HepG2 (cell line): ENCODE results near the gene MAGIX. TPM values are rescaled to one million over a fixed set of nuclear protein-coding genes. Genes with fewer than 3 reads are reported as not detected.
A peak's percentile ranks its signal among the peaks of the same experiment; 100 is the strongest.

Experiments used
- GTF2F1 ChIP-seq: fragments of 150-350 bp; IDR thresholded peaks from 2 replicates; pipeline ENCODE4 v1.6.1; 2014; ENCODE audit warnings: low read length
- MAFG ChIP-seq: sonication (generic); formaldehyde crosslinking; IDR thresholded peaks from 2 replicates; pipeline ENCODE4 v1.5.1; 2020; ENCODE audit warnings: mild to moderate bottlenecking, missing genetic modification reagents
- MXI1 ChIP-seq: IDR thresholded peaks from 3 replicates; pipeline ENCODE4 v1.6.1; 2012; ENCODE audit warnings: low read depth, low read length, inconsistent platforms, borderline replicate concordance
- ZNF121 ChIP-seq: sonication (generic); formaldehyde crosslinking; IDR thresholded peaks from 2 replicates; pipeline ENCODE4 v1.5.0; 2020; ENCODE audit warnings: mild to moderate bottlenecking, missing genetic modification reagents
- ZNF207 ChIP-seq: fragments of 450-650 bp; IDR thresholded peaks from 2 replicates; pipeline ENCODE4 v1.6.1; 2016; ENCODE audit warnings: antibody characterized with exemption, borderline replicate concordance
- ZNF274 ChIP-seq: sonication (generic); formaldehyde crosslinking; IDR thresholded peaks from 2 replicates; pipeline ENCODE4 v1.5.1; 2020; ENCODE audit warnings: mild to moderate bottlenecking, missing genetic modification reagents
- ZNF30 ChIP-seq: sonication (generic); formaldehyde crosslinking; IDR thresholded peaks from 2 replicates; pipeline ENCODE4 v1.5.0; 2020; ENCODE audit warnings: mild to moderate bottlenecking, missing genetic modification reagents
- ZNF563 ChIP-seq: sonication (generic); formaldehyde crosslinking; IDR thresholded peaks from 2 replicates; pipeline ENCODE4 v1.8.0; 2022; ENCODE audit warnings: mild to moderate bottlenecking, moderate library complexity, missing genetic modification reagents
- ZNF614 ChIP-seq: IDR thresholded peaks from 2 replicates; pipeline ENCODE4 v1.6.1; 2018; ENCODE audit warnings: missing biosample characterization, missing genetic modification reagents, inconsistent platforms, borderline replicate concordance
- ZNF75D ChIP-seq: sonication (generic); formaldehyde crosslinking; IDR thresholded peaks from 2 replicates; pipeline ENCODE4 v1.8.1; 2023; ENCODE audit warnings: missing genetic modification reagents, mild to moderate bottlenecking, borderline replicate concordance
- ZNF773 ChIP-seq: sonication (generic); formaldehyde crosslinking; IDR thresholded peaks from 2 replicates; pipeline ENCODE4 v1.4.0; 2020; ENCODE audit warnings: missing genetic modification reagents, borderline replicate concordance
- polyA plus RNA-seq, 8 experiments: library from polyadenylated mRNA; depleted of rRNA in 3 of 8; stranded (reverse) in 7 of 8; unstranded in 1 of 8; fragments of >200 nt; fragmentation: Illumina TruSeq in 4 of 8; extraction: Trizol in 4 of 8; gene quantifications; 2 replicates each; pipeline versions ENCODE4 v1.2.1 to v1.2.3, GENCODE V29; 2011 to 2016; ENCODE audit warnings: low read depth in 4 of 8, missing spikeins in 1 of 8, mixed read lengths in 1 of 8; ENCODE audit not compliant: insufficient read depth in 1 of 8
- total RNA-seq, 5 experiments: library from RNA; depleted of rRNA; stranded (reverse); fragments of >200 nt; fragmentation: Illumina TruSeq; extraction: Trizol; gene quantifications; 2 replicates each; pipeline ENCODE4 v1.2.3, GENCODE V29; 2016; ENCODE audit warnings: low read depth in 1 of 5
- TF ChIP-seq, protein P1 (sequence below): sonication (generic); formaldehyde crosslinking; IDR thresholded peaks from 2 replicates; pipeline ENCODE4 v1.5.0; 2020; ENCODE audit warnings: missing genetic modification reagents
- TF ChIP-seq, protein P2 (sequence below): IDR thresholded peaks from 2 replicates; pipeline ENCODE4 v1.6.1; 2016; ENCODE audit warnings: low read depth, borderline replicate concordance
- TF ChIP-seq, protein P3 (sequence below): IDR thresholded peaks from 2 replicates; pipeline ENCODE4 v1.6.1; 2018; ENCODE audit warnings: missing genetic modification reagents, mild to moderate bottlenecking, missing compliant biosample characterization
- TF ChIP-seq, protein P4 (sequence below): sonication (generic); formaldehyde crosslinking; IDR thresholded peaks from 2 replicates; pipeline ENCODE4 v1.4.0; 2020; ENCODE audit warnings: low read depth, mild to moderate bottlenecking, missing genetic modification reagents
- TF ChIP-seq, protein P5 (sequence below): sonication (generic); formaldehyde crosslinking; IDR thresholded peaks from 2 replicates; pipeline ENCODE4 v1.4.0; 2020; ENCODE audit warnings: missing genetic modification reagents, borderline replicate concordance
- TF ChIP-seq, protein P6 (sequence below): sonication (generic); formaldehyde crosslinking; IDR thresholded peaks from 2 replicates; pipeline ENCODE4 v1.4.0; 2020; ENCODE audit warnings: mild to moderate bottlenecking, missing genetic modification reagents
- TF ChIP-seq, protein P7 (sequence below): fragments of 450-650 bp; IDR thresholded peaks from 2 replicates; pipeline ENCODE4 v1.6.1; 2017

The MAGIX gene
- total and polyA plus RNA-seq, 2 of the 13 experiments (the other 11 are each of a cell fraction or from before 2014, with no cell fraction given), result 0.63 to 1.2 TPM

DNA sequence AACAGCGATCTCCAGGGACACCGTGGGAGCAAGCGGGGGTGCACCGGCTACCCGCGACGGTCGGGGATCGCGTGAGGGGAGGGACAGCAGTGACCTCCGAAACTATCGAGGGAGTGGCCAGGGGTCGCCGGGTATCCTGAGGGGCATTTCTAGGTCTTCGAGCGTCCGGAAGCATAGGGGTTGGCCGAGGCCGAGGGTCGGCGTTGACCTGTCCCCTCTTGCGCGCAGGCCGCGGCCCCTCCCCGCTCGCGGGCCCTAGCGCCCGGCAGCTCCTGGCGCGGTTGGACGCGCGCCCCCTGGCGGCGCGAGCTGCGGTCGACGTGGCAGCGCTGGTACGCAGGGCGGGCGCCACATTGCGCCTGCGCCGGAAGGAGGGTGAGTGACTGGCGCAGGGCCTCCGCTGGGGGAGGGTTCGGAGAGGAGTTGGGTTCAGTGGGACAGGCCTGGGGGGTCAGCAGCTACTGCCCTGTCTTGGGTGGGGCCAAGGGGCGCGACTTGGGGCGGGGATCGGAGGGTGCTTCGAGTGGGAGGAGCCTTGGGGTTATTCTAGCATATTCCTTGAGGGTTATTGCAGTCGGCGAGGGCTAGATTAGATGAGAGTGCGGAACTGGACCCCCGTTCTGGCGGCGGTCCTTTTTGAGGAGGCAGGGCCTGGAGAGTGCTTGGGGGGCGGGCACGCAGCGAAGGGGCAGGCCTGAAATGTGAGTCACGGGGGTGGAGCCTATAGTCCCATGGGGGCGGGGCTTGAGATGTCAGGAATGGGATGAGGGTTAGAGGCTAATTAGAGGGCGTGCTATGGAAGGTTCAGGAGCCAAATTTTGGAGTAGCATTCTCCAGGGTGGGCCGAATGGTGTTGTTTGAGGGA, 1.2 kb downstream of the MAGIX start (continued):
- TF ChIP-seq, protein P1, sequence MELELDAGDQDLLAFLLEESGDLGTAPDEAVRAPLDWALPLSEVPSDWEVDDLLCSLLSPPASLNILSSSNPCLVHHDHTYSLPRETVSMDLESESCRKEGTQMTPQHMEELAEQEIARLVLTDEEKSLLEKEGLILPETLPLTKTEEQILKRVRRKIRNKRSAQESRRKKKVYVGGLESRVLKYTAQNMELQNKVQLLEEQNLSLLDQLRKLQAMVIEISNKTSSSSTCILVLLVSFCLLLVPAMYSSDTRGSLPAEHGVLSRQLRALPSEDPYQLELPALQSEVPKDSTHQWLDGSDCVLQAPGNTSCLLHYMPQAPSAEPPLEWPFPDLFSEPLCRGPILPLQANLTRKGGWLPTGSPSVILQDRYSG (CRISPR knock-in tag), result no peak
- TF ChIP-seq ZNF207 (no peak), GTF2F1 (no peak), ZNF75D (no peak), ZNF614 (CRISPR knock-in tag) (no peak), ZNF563 (0 out of 2 replicates have a peak, but pooled peaks have one; percentile 25), MAFG (CRISPR knock-in tag) (no peak), MXI1 (no peak), ZNF773 (CRISPR knock-in tag) (no peak), ZNF121 (CRISPR knock-in tag) (peak; percentile 34; the same call in 1 of the 2 replicates), ZNF30 (CRISPR knock-in tag) (no peak), ZNF274 (CRISPR knock-in tag) (no peak)
- TF ChIP-seq, protein P2, sequence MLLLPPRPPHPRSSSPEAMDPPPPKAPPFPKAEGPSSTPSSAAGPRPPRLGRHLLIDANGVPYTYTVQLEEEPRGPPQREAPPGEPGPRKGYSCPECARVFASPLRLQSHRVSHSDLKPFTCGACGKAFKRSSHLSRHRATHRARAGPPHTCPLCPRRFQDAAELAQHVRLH (CRISPR knock-in tag), result no peak
- TF ChIP-seq, protein P3, sequence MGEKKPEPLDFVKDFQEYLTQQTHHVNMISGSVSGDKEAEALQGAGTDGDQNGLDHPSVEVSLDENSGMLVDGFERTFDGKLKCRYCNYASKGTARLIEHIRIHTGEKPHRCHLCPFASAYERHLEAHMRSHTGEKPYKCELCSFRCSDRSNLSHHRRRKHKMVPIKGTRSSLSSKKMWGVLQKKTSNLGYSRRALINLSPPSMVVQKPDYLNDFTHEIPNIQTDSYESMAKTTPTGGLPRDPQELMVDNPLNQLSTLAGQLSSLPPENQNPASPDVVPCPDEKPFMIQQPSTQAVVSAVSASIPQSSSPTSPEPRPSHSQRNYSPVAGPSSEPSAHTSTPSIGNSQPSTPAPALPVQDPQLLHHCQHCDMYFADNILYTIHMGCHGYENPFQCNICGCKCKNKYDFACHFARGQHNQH (CRISPR knock-in tag), result no peak
- TF ChIP-seq, protein P4, sequence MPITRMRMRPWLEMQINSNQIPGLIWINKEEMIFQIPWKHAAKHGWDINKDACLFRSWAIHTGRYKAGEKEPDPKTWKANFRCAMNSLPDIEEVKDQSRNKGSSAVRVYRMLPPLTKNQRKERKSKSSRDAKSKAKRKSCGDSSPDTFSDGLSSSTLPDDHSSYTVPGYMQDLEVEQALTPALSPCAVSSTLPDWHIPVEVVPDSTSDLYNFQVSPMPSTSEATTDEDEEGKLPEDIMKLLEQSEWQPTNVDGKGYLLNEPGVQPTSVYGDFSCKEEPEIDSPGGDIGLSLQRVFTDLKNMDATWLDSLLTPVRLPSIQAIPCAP (CRISPR knock-in tag), result no peak
- TF ChIP-seq, protein P5, sequence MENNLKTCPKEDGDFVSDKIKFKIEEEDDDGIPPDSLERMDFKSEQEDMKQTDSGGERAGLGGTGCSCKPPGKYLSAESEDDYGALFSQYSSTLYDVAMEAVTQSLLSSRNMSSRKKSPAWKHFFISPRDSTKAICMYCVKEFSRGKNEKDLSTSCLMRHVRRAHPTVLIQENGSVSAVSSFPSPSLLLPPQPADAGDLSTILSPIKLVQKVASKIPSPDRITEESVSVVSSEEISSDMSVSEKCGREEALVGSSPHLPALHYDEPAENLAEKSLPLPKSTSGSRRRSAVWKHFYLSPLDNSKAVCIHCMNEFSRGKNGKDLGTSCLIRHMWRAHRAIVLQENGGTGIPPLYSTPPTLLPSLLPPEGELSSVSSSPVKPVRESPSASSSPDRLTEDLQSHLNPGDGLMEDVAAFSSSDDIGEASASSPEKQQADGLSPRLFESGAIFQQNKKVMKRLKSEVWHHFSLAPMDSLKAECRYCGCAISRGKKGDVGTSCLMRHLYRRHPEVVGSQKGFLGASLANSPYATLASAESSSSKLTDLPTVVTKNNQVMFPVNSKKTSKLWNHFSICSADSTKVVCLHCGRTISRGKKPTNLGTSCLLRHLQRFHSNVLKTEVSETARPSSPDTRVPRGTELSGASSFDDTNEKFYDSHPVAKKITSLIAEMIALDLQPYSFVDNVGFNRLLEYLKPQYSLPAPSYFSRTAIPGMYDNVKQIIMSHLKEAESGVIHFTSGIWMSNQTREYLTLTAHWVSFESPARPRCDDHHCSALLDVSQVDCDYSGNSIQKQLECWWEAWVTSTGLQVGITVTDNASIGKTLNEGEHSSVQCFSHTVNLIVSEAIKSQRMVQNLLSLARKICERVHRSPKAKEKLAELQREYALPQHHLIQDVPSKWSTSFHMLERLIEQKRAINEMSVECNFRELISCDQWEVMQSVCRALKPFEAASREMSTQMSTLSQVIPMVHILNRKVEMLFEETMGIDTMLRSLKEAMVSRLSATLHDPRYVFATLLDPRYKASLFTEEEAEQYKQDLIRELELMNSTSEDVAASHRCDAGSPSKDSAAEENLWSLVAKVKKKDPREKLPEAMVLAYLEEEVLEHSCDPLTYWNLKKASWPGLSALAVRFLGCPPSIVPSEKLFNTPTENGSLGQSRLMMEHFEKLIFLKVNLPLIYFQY (CRISPR knock-in tag), result no peak
- TF ChIP-seq, protein P6, sequence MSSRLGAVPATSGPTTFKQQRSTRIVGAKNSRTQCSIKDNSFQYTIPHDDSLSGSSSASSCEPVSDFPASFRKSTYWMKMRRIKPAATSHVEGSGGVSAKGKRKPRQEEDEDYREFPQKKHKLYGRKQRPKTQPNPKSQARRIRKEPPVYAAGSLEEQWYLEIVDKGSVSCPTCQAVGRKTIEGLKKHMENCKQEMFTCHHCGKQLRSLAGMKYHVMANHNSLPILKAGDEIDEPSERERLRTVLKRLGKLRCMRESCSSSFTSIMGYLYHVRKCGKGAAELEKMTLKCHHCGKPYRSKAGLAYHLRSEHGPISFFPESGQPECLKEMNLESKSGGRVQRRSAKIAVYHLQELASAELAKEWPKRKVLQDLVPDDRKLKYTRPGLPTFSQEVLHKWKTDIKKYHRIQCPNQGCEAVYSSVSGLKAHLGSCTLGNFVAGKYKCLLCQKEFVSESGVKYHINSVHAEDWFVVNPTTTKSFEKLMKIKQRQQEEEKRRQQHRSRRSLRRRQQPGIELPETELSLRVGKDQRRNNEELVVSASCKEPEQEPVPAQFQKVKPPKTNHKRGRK (CRISPR knock-in tag), result no peak
- TF ChIP-seq, protein P7, sequence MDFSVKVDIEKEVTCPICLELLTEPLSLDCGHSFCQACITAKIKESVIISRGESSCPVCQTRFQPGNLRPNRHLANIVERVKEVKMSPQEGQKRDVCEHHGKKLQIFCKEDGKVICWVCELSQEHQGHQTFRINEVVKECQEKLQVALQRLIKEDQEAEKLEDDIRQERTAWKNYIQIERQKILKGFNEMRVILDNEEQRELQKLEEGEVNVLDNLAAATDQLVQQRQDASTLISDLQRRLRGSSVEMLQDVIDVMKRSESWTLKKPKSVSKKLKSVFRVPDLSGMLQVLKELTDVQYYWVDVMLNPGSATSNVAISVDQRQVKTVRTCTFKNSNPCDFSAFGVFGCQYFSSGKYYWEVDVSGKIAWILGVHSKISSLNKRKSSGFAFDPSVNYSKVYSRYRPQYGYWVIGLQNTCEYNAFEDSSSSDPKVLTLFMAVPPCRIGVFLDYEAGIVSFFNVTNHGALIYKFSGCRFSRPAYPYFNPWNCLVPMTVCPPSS, result no peak
